Tibial nerve (tissue), 4 donors: ENCODE measurements around the gene HIP1.
"Not testable (repeated sequence)": the region's sequence is repeated elsewhere in the genome, so short reads cannot be mapped to it uniquely, and the experiment has no call there.

Experiments
- EP300 ChIP-seq, 2 donors: sonication (generic); formaldehyde crosslinking; IDR thresholded peaks; one replicate each; pipeline ENCODE4 v1.6.1; 2017; ENCODE audit warnings: antibody characterized with exemption in 2 of 2, mild to moderate bottlenecking in 1 of 2
- POLR2A ChIP-seq, 2 donors: fragments of 450-650 bp; IDR thresholded peaks; one replicate each; pipeline ENCODE4 v1.6.1; 2017; ENCODE audit warnings: antibody characterized with exemption in 2 of 2, mild to moderate bottlenecking in 2 of 2, moderate library complexity in 2 of 2
- TF ChIP-seq, protein P1 (sequence below), 5 experiments: fragments of 200-600 bp in 3 of 5; fragments of 450-650 bp in 2 of 5; sonication (generic) in 3 of 5; IDR thresholded peaks; one replicate each; pipeline ENCODE4 v1.5.1; 2016 to 2019; ENCODE audit warnings: antibody characterized with exemption in 5 of 5, mild to moderate bottlenecking in 3 of 5, moderate library complexity in 2 of 5

- TF ChIP-seq POLR2A, EP300 (IDR thresholded peaks at IDR 0.05): not testable (repeated sequence)
- TF ChIP-seq, protein P1, sequence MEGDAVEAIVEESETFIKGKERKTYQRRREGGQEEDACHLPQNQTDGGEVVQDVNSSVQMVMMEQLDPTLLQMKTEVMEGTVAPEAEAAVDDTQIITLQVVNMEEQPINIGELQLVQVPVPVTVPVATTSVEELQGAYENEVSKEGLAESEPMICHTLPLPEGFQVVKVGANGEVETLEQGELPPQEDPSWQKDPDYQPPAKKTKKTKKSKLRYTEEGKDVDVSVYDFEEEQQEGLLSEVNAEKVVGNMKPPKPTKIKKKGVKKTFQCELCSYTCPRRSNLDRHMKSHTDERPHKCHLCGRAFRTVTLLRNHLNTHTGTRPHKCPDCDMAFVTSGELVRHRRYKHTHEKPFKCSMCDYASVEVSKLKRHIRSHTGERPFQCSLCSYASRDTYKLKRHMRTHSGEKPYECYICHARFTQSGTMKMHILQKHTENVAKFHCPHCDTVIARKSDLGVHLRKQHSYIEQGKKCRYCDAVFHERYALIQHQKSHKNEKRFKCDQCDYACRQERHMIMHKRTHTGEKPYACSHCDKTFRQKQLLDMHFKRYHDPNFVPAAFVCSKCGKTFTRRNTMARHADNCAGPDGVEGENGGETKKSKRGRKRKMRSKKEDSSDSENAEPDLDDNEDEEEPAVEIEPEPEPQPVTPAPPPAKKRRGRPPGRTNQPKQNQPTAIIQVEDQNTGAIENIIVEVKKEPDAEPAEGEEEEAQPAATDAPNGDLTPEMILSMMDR (IDR thresholded peaks at IDR 0.05), result not testable (repeated sequence)
Observed at GRCh38 chr7:75518842-75519241, 219.9 kb downstream of the HIP1 start.
